K562 (cell line): ENCODE results near the gene FGF13. TPM values are rescaled to one million over a fixed set of nuclear protein-coding genes. Genes with fewer than 3 reads are reported as not detected.

Experiments
- CXXC5 ChIP-seq: fragments of 250-450 bp; sonication (Bioruptor Pico); IDR thresholded peaks from 2 replicates; pipeline ENCODE4 v1.8.0; 2022; ENCODE audit warnings: inconsistent platforms, mild to moderate bottlenecking, moderate library complexity
- DDX20 ChIP-seq: fragments of 450-650 bp; IDR thresholded peaks from 2 replicates; pipeline ENCODE4 v1.6.1; 2016; ENCODE audit warnings: missing genetic modification characterization, low read depth, mild to moderate bottlenecking, missing compliant biosample characterization, moderate library complexity
- E2F4 ChIP-seq: sonication (generic); formaldehyde crosslinking; IDR thresholded peaks from 2 replicates; pipeline ENCODE4 v1.8.0; 2022; ENCODE audit warnings: mild to moderate bottlenecking, low read depth, missing genetic modification reagents
- NFRKB ChIP-seq: fragments of 450-650 bp; IDR thresholded peaks from 2 replicates; pipeline ENCODE4 v1.6.1; 2016; ENCODE audit warnings: low read depth
- SAP30 ChIP-seq: fragments of 200-600 bp; sonication (generic); IDR thresholded peaks from 2 replicates; pipeline ENCODE4 v1.6.1; 2012; ENCODE audit warnings: borderline replicate concordance, low read depth, mild to moderate bottlenecking, moderate library complexity, low read length, control low read depth, inconsistent platforms; ENCODE audit not compliant: insufficient read depth, poor library complexity, severe bottlenecking
- TEAD1 ChIP-seq, 2 experiments: fragments of 450-650 bp in 1 of 2; sonication (generic) in 1 of 2; formaldehyde crosslinking; IDR thresholded peaks; 2 replicates each; pipeline versions ENCODE4 v1.4.0 to v1.8.0; 2020 to 2022; ENCODE audit warnings: mild to moderate bottlenecking in 2 of 2, missing genetic modification reagents in 1 of 2
- XRCC5 ChIP-seq: fragments of 200-400 bp; formaldehyde crosslinking; IDR thresholded peaks from 2 replicates; pipeline ENCODE4 v1.6.1; 2017; ENCODE audit warnings: low read depth, mild to moderate bottlenecking, low read length
- ZBTB40 ChIP-seq, 2 experiments: fragments of 450-650 bp in 1 of 2; sonication (generic) in 1 of 2; formaldehyde crosslinking in 1 of 2; IDR thresholded peaks; 2 replicates each; pipeline versions ENCODE4 v1.7.1 to v1.9.0; 2016 to 2022; ENCODE audit warnings: inconsistent platforms in 1 of 2, mild to moderate bottlenecking in 1 of 2, missing genetic modification reagents in 1 of 2
- polyA plus RNA-seq, 8 experiments: library from polyadenylated mRNA; depleted of rRNA in 4 of 8; stranded (reverse) in 5 of 8; unstranded in 3 of 8; fragments of >200 nt; fragmentation: Nextera tagmentation in 2 of 8; fragmentation: Illumina TruSeq in 1 of 8; extraction: Ambion mirVana in 2 of 8; extraction: Trizol in 1 of 8; gene quantifications; 2 replicates each; pipeline versions ENCODE4 v1.2.1 to v1.2.3, GENCODE V29; 2011 to 2014; ENCODE audit warnings: inconsistent platforms in 1 of 8, missing spikeins in 1 of 8
- total RNA-seq, 7 experiments: library from RNA; depleted of rRNA in 6 of 7; stranded (reverse); fragments of >200 nt in 6 of 7; fragmentation: Illumina TruSeq in 2 of 7; extraction: Trizol in 2 of 7; gene quantifications; 2 replicates each; pipeline versions ENCODE4 v1.2.1 to v1.2.3, GENCODE V29; 2011 to 2021; ENCODE audit warnings: low replicate concordance in 1 of 7

The FGF13 gene
- total and polyA plus RNA-seq, 9 of the 15 experiments (the other 6 are each of a cell fraction or from before 2014, with no cell fraction given): 14.8 to 95.7 (median 60.8) TPM

GRCh38 chrX:138690591-138690990 is 20.9 kb downstream of the FGF13 start (continued):
- TF ChIP-seq ZBTB40 (IDR thresholded peaks at IDR 0.05) (no peak), ZBTB40 (CRISPR knock-in tag; IDR thresholded peaks at IDR 0.05) (no peak), XRCC5 (no peak), E2F4 (no peak), NFRKB (no peak), DDX20 (tag) (no peak), SAP30 (no peak), CXXC5 (CRISPR knock-in tag) (no peak), TEAD1 (CRISPR knock-in tag; IDR thresholded peaks at IDR 0.05) (no peak)
